ENCODE data around the gene TM6SF1. TPM values are rescaled to one million over a fixed set of nuclear protein-coding genes. Genes with fewer than 3 reads are reported as not detected.
"Not testable (repeated sequence)": the region's sequence is repeated elsewhere in the genome, so short reads cannot be mapped to it uniquely, and the experiment has no call there.

The TM6SF1 gene
- polyA plus RNA-seq, 3 donors = 2.0 to 2.6 (median 2.6) TPM

DNA sequence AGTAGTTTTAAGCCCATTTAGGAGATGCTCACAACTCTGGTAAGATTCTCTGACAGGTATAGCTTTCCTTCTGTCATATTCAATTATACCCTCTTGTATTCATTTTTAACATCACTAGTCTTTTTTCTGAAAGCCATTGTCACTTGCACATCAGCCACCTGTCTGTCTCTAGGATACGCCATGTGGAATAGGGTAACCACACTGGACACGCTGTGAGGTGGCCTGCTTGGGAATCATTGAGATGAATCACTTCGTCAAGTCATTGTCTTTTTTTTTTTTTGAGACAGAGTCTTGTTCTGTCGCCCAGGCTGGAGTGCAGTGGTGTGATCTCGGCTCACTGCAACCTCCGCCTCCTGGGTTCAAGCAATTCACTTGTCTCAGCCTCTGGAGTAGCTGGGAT, 7.4 kb downstream of the TM6SF1 start:
- DNase-seq = no peak

DNA sequence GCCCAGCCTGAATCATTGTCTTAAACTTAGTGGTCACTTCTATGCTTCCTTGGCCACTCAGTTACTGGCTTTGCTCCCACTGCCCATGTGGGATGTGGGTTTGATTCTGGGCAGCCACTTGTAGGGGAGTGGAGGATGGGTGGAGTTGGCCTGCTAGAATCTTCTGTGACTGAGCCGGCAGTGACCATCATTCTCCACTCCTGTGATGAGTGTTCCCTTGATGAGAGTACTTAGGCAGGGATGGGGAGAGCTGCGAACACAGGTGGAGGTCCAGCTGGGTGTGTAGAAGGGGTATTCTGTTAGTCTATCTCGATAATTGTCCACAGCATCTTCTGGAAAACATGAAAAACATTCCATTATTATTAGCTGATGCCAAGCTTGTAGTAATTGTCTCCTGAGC, 8.0 kb downstream of the TM6SF1 start:
- no peak for DNase-seq

DNA sequence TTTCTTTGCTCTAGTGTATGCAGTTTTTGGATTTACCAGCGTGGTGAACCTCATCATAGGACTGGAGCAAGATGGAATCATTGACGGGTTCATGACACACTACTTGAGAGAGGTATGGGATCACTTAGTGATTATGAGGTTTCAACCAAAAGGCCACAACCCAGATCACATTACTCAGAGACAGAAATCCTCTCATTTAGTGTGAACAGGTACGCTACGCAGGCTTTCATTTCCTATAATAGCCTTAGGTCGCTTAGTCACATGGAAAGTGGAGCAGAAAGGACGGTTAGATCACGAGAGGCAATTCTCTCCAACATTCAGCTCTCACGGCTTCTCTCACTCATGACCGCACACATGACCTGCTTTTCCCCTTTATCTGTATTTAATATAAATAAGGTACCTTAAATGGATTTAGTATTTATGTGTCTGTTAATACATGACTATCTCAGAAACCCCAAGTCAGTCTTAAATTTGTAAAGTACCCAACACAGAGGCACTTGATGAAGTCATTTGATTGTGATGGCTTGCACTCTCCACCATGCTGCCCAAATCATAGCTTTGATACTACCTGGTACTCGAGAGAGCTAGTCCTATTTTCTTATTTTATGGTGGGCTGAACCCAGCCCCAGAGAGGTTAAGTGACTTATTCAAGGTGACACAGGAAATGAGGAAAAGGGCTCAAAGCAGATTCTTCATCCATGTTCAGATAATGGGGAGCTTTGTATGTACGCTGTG, 8.6 kb downstream of the TM6SF1 start:
- DNase-seq = no peak

DNA sequence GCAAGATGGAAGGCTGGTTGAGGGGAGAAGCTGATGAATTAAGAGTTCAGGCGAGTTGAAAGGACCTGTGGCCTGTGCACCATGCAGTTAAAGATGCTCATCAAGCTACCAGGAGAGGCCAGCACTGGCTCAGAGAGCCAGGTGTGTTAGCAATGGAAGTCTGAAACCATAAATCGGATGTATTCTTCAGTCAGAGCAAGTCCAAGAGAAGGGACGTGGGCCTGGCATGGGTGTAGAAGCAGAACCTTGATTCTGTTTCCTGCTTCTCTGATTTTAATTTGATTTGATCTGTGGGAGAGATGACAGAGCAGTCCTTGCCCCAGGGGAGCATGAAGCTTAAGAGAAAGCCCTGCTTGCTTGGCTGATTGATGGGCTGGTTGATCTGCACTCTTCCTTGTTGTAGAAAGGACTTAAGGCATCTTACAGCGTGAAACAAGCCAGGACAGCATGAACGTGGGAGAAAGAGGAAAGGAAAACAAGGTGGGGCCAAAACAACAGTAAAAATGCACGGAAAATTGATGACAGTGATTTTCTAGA, 10.9 kb downstream of the TM6SF1 start:
- DNase-seq = no peak

DNA sequence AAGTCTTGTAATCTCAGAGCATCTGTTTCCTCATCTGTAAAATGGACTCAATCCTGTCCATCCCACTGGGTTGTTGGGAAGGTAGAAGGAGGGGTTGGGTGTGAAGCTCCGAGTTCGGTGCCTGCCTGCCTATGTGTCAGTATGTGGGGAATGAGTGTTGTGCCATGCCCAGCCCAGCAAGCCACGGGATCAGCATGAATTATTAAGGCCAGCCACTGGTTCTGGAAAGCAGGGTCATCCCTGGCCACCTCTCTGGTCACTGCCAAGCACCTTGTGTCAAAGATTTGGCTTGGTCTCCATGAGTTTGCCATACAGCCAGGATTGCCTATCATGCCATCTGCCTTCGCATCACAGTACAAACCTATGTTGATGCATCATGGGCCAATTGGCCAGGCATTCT, 11.5 kb downstream of the TM6SF1 start:
- no peak for DNase-seq

DNA sequence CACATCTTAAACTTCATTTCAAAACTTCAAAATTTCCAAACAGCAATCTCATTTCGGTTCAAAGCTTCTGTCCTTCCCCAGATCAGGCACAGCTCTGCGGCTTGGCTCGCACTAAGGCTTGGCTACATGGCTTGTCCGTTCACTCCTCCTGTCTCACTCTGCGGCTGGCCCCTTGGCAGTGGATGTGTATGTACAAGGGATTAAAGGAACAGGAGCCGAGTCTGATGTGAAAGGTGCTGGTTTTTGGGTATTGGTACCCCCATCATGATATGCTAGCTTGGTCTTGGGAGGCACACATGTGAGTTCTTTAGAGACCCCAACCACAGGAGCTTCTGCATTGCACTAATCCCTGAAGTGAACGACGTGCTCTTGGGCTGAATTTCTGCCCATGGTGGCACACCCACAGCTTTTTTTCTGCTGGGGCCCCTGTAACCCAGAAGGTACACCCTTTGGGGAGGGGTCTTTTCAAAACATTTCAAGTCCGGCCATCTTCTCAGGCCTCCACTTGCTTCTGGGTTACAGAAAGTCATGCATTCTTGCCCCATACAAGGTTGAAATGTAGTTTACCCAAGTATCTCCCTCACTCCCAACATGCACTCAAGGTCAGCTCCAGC, 12.6 kb downstream of the TM6SF1 start:
- DNase-seq = no peak

DNA sequence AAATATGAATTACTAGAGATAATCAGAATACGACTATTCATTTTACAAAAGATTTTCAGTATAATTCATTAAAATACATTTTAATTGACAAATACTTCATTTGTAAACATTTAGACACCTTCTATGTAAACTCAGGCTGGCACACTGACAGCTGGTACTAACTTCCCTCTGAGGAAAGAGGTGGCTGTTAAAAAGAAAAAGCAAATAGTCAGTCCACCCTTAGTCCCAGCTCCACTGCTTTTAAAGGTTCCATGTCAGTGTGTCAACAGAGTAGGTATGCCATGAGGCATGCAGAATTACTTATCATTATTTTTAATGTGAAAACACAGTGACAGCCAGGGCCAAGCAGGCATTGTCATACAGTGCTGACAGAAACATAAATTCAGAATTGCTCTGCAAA, 16.1 kb downstream of the TM6SF1 start:
- no peak for DNase-seq

DNA sequence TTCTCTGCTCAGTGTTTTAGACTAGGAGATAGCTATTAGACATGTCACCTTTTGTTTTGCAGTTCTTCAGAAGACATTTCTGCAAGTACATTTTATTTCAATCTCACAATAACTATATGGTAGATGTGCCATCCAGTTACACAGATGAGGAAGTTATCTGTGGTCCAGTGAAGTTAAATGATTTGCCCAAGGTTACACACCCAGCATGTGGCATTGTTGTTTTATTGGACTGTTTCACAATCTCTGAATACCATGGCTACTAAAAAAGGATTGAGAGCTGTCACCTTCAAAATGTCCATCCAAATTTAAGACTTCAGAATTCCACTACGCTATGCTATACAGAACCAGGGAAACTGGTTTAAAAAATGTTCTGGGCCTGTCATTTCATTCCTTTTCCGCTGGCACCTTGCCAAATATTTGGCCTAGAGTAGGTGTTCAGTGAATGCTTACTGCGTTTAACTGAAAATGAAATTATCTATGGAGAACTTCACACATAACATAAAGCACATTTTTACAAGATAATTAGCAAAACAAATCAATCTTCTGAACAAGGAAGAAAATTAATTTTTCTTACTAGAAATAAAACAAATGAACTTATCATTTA, 20.2 kb downstream of the TM6SF1 start:
- no peak for DNase-seq

DNA sequence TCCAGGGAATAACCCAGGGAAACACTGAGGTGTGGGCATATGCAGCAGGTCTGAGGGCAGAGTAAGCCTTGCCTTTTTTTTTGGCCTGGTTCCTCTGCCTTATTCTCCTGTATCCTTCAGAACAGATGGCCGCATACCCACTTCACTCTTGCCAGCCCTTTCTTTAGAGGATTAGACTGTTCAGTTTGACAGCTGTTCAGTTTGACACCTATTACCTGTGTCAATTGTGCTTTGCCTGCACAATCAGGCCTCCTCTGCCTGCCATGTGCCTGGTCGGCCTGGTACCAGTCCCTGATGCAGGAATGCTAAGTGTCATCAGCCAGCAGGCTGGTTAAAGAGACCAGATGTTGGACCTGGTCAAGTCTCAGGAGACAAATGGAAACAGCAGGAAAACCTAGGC, 22.3 kb downstream of the TM6SF1 start:
- no peak for DNase-seq

DNA sequence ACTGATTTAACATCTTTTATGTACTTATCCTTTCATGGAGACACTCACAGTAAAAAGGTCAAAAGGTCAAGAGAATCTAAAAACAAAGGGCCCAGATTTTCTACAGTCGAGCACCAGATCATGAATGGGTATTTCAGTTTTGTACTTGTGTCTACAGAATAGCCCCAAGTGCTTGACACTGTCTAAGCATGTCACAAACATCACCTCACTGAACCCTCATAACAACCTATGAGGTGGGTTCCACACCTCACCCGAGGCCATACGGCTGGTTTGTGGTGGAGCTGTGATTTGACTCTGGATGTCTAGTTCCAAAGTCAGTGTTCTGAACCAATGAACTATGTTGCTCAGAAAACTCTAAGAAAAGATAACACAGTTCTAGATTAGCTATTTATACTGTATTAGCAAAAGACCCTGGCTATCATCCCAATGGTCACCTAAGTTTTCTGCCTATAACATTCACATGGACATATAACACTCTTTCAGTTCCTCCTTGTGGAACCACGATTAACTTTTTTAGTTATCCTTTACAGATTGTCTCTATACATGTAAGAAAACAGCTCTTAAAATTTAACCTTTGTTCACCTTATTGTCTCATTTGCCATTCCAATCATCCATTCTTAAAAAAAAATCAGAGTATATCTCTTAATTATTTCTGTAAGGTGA, 25.5 kb downstream of the TM6SF1 start:
- DNase-seq = no peak

DNA sequence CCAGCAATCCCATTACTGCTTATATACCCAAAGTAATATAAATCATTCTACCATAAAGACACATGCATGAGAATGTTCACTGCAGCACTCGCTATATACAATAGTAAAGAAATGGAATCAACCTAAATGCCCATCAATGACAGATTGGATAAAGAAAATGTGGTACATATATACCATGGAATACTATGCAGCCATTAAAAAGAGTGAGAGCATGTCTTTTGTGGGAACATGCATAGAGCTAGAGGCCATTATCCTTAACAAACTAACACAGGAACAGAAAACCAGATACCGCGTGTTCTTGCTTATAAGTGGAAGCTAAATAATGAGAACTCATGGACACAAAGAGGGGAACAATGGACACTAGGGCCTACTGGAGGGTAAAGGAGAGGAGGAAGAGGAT, 34.7 kb downstream of the TM6SF1 start:
- not testable (repeated sequence) for DNase-seq

DNA sequence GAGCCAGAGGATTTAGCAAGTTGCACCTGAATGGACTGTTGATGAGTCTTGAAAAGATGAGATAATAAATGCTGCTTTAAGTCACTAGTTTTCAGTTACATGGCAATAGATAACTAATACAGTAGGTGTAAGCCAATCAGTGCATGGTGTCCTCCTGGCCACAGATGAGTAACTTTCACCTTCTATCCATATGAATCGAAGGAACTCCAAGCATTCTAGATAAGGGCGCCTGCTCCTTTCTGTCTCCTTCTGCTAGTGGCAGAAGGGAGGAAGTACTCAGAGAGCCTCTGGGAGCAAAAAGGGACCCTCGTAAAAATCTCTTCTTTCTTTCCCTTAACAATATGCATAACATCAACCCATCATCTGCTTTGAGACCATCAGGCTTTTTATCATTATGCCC, 37.3 kb downstream of the TM6SF1 start:
- no peak for DNase-seq

DNA sequence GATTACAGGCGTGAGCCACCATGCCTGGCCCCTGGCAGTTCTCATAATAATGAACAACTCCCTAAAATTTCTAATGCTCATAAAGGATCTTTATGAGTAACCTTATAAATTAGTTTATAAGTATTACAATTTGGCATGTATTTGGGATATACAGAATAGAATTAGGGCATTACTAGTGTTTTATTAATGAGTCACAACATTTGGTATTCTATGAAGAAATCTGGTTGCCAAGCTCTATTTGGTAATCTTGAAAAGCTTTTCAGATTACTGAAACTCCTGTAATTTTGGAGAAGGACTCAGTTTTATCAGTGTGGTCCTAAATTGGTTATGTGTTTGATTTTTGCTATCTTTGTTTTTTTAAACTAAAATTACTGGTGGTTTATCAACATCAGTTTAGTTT, 45.8 kb downstream of the TM6SF1 start:
- DNase-seq = no peak

DNA sequence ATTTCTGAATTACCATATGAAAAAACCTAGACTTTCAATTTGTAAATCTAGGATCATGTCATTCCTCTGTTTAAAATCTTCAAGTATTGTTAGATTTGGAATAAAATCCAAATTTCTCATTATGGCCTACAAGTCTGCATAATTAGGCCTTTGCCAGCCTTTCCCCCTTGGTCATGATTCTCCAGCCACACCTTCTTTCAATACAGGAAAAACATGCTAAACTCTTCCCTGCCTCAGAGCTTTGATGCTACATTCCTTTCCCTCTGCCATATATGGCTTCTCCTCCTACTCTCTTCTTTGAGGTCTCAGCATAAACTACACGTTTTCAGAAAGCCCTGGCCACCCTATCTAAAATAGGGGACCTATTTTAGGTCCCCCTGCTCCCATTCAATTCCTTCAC, 48.5 kb downstream of the TM6SF1 start:
- no peak for DNase-seq

DNA sequence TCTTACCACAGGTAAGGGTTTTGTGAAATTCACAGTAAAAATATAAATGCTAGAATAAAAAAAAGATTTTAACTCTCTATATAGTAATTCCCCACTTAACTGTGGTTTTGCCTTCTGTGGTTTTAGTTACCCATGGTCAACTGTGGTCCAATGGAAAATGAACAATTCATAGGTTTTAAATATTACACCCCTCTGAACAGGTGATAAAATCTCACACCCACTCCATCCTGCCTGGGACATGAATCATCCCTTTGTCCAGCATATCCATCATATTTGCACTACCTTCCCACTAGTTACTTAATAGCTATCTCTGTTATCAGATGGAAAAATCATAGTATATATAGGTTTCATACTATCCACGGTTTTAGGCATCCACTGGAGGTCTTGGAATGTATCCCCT, 50.9 kb downstream of the TM6SF1 start:
- no peak for DNase-seq

DNA sequence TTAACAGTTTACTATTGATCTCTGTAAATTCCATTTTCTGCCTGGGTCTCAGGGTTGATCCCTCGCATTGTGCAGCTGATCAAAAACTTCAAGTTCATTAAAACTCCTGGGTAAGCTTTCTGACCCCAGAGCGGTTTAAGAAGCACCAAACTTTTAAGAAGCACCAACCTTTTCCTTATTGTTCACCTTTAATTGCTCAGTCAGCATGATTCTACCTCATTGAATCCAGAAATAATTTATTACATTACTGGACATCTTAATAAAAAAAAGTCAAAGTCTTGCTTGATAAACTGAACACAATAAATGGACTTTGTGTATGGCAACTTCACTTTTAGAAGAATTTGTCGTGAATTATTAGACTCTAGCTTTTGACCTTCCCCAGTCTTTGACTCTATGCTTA, 53.3 kb downstream of the TM6SF1 start:
- no peak for DNase-seq

DNA sequence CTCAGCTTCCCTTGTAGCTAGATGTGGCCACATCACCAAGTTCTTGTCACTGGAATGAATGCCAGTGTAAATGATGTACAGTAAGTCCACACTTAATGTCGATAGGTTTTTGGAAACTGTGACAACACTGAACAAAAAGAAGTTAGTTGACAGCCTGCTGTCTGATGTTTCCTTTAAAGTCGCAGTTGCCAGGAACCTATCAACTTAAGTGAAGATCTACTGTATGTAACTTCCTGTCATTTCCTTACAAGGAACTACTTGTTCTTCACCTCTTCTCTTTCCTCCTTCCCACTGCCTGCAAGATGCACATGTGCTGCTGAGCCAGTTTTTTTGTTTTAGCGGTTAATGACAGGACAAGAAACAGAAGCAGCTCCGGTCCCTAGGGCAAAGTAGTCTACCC, 55.6 kb downstream of the TM6SF1 start:
- no peak for DNase-seq

DNA sequence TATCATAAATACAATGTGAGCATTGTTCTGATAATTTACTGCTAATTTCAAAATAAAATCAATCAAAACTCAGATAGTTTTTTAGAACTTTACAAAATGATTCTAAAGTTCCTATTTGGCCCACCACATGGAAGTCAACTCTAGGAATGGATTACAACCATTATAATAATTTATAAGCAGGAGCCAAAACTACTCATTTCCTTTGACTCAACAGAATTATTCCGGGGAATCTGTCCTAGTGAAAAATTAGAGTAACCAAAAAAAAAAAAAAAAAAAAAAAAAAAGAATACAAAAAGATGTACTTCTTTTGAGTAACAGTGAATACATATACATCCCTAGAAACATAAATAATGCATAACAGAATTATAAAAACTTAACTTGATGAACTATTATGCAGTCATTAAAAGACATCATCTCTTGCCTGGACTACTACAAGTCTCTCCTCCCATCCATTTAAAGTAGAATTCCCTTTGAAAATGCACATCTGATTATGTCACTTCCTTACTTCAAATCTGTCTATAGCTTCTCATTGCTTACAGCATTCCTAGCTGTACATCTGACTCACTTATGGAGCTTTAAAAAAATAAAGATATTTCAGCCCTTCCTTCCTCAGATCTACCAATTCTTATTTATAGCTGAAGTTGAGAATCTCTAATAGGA, 56.8 kb downstream of the TM6SF1 start:
- DNase-seq = no peak

DNA sequence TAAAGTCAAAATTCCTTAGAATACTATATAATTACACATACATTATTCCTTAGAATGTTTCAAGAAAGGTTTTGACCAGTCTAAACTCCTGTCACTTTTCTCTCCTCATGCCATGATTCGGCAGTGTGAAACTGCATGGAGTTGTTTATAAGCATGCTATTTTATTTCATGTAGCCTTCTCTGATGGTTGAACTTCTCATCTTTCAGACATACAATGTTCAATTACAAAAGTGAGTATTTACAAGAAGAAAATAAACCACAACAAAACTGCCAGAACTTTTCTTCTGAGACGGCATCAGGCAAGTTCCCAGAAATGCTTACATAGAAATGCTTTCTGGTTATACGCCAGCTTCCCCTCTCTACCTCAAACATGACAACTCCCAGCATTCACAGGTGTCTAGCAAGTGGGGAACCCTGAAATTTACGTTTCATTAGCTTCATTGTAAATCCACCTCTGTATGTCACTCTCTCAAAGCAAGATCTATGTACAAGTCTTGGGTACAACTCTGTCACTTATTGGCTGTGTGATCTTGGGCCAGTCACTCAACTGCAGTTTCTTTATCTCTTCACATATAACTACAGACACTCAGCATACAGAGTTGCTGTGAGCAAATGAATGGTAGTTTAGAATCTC, 57.4 kb downstream of the TM6SF1 start:
- no peak for DNase-seq

DNA sequence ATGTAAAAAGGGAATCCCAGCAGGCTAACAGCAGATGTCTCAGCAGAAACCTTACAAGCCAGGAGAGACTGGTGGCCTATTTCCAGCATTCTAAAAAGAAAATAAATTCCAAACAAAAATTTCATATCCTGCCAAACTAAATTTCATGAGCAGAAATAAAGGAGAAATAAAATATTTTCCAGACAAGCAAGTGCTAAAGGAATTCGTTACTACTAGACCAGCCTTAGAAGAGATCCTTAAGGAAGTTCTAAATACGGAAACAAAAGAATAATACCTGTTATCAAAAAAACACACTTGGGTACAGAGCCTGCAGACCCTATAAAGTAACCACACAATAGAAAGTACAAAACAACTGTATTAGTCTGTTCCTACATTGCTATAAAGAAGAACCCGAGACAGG, 58.8 kb downstream of the TM6SF1 start:
- no peak for DNase-seq

DNA sequence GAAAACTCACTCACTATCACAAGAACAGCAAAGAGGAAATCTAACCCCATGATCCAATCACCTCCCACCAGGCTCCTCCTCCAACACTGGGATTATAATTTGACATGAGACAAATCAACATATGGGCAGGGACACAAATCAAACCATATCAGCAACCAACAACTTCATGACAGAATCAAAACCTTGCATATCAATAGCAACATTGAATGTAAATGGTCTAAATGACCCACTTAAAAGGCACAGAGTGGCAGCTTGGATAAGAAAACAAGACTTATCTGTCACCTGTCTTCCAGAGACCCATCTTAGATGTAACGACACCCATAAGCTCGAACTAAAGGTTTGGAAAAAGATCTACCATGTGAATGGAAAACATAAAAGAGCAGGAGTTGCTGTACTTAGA, 59.4 kb downstream of the TM6SF1 start:
- no peak for DNase-seq

DNA sequence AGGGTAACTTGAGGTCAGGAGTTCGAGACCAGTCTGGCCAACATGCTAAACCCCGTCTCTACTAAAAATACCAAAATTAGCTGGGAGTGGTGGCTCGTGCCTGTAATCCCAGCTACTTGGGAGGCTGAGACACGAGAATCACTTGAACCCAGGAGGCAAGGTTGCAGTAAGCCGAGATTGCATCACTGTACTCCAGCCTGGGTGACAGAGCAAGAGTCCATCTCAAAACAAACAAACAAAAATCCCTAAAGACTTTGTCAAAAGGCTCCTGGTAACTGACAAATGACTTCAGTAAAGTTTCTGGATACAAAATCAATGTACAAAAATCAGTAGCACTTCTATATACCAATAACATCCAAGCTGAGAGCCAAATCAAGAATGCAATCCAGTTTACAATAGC, 62.1 kb downstream of the TM6SF1 start:
- not testable (repeated sequence) for DNase-seq

All from renal pelvis (tissue), 4 donors.